ENCODE data around the gene RAB27A.

The RAB27A gene

GRCh38 chr15:55277116-55277564 is 12.5 kb downstream of the RAB27A start:
- H3K27ac ChIP-seq = no peak overlapping the region
- DNase-seq (ENCODE audit: low spot score) = no peak
- CTCF ChIA-PET = no interaction called here
- POLR2A ChIA-PET (ENCODE audit: low non-redundant PET) = no interaction called here
- no peak for TF ChIP-seq CTCF (conservative IDR thresholded peaks at IDR 0.05; ENCODE audit: low read depth)

- no peak for TF ChIP-seq CTCF (conservative IDR thresholded peaks at IDR 0.05; ENCODE audit: low read depth)
- no peak overlapping the region for H3K27ac ChIP-seq
- ChIA-PET POLR2A (ENCODE audit: low non-redundant PET) (no interaction called here), CTCF (no interaction called here)
- DNase-seq (ENCODE audit: low spot score) = no peak
Measured at GRCh38 chr15:55276324-55276723, 13.3 kb downstream of the RAB27A start.

GRCh38 chr15:55270291-55270690 is 19.3 kb downstream of the RAB27A start:
- ChIA-PET POLR2A (ENCODE audit: low non-redundant PET) (no interaction called here), CTCF (no interaction called here)
- DNase-seq (ENCODE audit: low spot score) = no peak
- no peak for TF ChIP-seq CTCF (conservative IDR thresholded peaks at IDR 0.05; ENCODE audit: low read depth)
- H3K27ac ChIP-seq = no peak overlapping the region

GRCh38 chr15:55268176-55268695 is 21.4 kb downstream of the RAB27A start:
- H3K27ac ChIP-seq = no peak overlapping the region
- ChIA-PET CTCF (interaction anchor here (0.7 kb wide), 1 partner anchor 15 kb away, joined by 3 read pairs; no protein-coding TSS in a partner anchor), POLR2A (ENCODE audit: low non-redundant PET) (no interaction called here)
- no peak for DNase-seq (ENCODE audit: low spot score)
- no peak for TF ChIP-seq CTCF (conservative IDR thresholded peaks at IDR 0.05; ENCODE audit: low read depth)

- 0 out of 2 replicates have a peak overlapping the region, but pooled peaks have one; percentile 0 for H3K27ac ChIP-seq
- TF ChIP-seq CTCF (conservative IDR thresholded peaks at IDR 0.05; ENCODE audit: low read depth) = no peak
- ChIA-PET POLR2A (ENCODE audit: low non-redundant PET) (no interaction called here), CTCF (interaction anchor here (0.7 kb wide), 1 partner anchor 16 kb away, joined by 3 read pairs; no protein-coding TSS in a partner anchor)
- DNase-seq (ENCODE audit: low spot score) = no peak
Measured at GRCh38 chr15:55267401-55268175, 22.0 kb downstream of the RAB27A start.

GRCh38 chr15:55266547-55266946 is 23.1 kb downstream of the RAB27A start:
- no peak for TF ChIP-seq CTCF (conservative IDR thresholded peaks at IDR 0.05; ENCODE audit: low read depth)
- ChIA-PET CTCF (no interaction called here), POLR2A (ENCODE audit: low non-redundant PET) (no interaction called here)
- H3K27ac ChIP-seq = no peak overlapping the region
- DNase-seq (ENCODE audit: low spot score) = no peak

Data from RWPE1 (cell line).